HT1080 (cell line): ENCODE results near the gene ZER1. TPM values are rescaled to one million over a fixed set of nuclear protein-coding genes. Genes with fewer than 3 reads are reported as not detected.
"Not testable (repeated sequence)": the region's sequence is repeated elsewhere in the genome, so short reads cannot be mapped to it uniquely, and the experiment has no call there.

Source experiments
- DNase-seq: peaks from one replicate; pipeline ENCODE4 v3.0.0-alpha.2; 2015; ENCODE audit warnings: low read depth
- small RNA-seq: library from RNA; depleted of rRNA; stranded (forward); fragments of <200 nt; gene quantifications from one replicate; pipeline ENCODE3, GENCODE V24; 2014
- total RNA-seq: library from RNA; depleted of rRNA; stranded (reverse); fragments of >200 nt; shearing (Covaris generic); gene quantifications from 2 replicates; pipeline ENCODE4 v1.2.3, GENCODE V29; 2014; rRNA removed

Gene ZER1
- total RNA-seq, 1 experiment from 2014 or later: 12.3 TPM

DNA sequence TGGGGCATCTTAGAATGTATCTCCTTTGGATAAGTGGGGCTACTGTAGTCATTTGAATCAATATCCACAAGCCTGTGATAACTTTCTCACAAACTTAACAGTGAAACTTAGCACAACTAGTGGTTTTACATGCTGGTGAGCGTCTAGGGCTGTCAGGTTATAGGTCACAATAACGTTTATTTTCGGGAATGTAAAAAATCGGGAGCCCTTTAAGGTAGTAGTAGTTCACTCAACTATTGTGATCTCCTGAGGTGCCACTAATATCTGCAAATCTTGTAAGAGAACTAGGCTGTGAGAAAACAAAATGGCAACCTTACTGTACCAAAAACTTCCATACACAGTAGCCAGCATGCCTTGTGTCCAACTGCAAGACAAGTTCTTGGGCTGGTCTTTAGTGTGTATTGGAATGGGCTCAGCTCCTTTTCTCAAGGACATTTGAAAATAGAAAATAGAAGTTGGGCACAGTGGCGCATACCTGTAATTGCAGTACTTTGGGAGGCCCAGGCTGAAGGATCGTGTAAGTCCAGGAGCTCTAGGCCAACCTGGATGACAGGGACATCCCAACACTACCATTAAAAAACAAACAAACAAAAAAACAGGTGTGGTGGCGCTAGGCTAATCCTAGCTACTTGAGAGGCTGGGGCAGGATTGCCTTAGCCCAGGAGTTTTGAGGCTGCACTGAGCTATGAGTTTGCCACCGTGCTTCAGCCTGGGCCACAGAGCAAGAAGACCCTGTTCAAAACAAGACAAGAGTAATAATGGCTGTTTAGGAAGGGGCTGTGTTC, 74.6 kb downstream of the ZER1 start:
- no peak for DNase-seq

DNA sequence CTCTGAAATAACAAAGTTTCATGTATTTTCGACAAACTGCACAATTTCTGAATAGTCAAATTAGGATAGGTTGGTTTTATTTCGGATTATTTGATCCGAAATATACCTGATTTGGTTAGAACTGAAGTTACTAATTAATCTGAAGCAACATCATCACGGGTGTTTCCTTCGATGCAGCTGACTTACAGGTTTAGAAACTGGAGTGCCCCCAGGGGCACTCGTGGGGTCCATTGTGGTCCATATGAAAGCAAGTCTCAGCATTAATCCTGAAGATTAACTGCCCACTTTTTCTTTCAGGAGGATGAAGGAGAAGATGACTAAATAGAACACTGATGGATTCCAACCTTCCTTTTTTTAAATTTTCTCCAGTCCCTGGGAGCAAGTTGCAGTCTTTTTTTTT, 77.4 kb downstream of the ZER1 start:
- no peak for DNase-seq

DNA sequence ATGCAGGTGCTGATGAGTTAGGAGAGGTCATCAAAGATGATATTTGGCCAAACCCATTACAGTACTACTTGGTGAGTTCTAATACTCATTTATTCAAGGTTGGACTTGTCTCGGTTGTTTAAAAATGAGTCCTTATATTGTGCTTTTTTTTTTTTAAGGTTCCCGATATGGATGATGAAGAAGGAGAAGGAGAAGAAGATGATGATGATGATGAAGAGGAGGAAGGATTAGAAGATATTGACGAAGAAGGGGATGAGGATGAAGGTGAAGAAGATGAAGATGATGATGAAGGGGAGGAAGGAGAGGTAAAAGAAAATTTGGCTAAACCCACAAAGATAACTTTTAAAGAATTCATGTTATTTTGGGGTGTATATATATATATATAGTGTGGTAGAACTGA, 78.0 kb downstream of the ZER1 start:
- not testable (repeated sequence) for DNase-seq

DNA sequence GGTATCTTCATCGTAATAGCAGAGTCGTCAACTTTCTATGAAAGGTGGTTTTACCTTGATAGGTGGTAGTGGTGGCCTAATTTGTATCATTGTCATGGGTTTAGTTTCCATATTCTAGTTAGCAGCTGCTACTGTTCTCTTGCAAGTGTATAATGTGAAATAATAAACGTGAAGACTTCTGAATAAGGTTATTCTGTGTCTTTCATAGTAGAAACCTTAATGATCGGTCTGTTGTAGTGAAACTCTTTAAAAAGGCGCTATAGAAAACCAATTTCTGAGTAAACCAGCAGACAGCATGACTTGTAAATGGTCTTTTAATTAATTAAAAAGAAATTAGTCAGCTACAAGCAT, 81.1 kb downstream of the ZER1 start:
- DNase-seq: no peak

DNA sequence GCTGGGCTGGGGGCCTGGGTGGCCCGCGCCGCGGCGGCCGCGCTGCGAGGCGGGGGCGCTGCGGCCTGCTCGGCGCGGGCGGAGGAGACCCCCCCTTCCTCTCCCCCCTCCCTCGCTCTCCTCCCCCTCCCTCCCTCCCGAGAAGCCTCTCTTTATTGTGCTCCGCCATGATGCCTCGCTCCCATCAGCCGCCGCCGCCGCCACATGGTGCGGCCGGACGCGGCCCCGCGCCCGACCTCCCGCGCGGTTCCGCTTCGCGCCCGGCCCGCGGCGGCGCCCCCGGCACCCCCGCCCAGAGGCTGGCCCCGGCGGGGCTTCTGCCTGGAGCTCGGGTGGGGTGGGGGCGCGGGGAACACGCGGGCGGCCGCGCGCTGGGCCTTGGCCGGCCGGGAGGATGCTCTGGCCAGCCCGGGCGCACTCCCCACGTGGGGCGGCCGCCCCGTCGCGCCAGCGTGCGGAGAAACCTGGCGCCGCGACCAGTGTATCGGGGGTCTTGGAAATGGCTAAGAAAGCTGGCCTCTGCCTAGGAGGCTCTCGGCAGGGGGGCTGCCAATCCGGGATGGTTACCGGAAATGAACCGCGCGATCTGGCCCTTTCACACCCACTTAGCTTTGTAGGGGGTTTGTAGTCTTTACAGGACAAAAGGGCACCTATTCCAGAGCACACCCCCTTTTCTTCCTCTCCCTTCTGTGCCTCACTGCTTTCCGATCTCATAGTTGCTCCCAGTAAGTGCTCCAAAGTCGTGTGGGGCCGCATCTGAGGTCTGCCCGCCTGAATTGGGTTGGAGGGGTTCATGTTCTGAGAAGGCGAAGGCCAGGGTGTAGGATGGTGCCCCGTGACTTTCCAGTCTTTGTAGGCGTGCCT, 81.7 kb downstream of the ZER1 start:
- peak; percentile 33 for DNase-seq

DNA sequence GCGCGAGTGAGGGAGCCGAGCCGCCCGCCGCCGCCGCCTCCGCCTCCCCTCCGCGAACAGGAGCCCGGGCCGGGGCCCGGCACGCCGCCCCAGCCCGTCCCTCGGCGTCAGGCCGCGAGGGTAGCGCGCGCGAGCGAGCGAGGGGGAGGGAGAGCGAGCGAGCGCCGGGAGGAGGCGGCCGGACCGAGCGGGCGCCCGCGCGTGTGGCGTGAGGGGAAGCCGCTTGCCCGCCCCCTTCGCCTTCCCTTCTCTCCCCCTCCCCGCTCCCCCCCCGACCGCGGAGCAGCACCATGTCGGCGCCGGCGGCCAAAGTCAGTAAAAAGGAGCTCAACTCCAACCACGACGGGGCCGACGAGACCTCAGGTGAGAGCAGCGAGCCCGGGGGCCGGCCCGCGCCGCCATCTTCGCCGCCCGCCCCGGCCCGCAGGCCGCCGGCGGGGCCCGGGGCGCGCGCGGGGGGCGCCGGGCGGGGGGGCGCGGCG, 82.4 kb downstream of the ZER1 start:
- no peak for DNase-seq

DNA sequence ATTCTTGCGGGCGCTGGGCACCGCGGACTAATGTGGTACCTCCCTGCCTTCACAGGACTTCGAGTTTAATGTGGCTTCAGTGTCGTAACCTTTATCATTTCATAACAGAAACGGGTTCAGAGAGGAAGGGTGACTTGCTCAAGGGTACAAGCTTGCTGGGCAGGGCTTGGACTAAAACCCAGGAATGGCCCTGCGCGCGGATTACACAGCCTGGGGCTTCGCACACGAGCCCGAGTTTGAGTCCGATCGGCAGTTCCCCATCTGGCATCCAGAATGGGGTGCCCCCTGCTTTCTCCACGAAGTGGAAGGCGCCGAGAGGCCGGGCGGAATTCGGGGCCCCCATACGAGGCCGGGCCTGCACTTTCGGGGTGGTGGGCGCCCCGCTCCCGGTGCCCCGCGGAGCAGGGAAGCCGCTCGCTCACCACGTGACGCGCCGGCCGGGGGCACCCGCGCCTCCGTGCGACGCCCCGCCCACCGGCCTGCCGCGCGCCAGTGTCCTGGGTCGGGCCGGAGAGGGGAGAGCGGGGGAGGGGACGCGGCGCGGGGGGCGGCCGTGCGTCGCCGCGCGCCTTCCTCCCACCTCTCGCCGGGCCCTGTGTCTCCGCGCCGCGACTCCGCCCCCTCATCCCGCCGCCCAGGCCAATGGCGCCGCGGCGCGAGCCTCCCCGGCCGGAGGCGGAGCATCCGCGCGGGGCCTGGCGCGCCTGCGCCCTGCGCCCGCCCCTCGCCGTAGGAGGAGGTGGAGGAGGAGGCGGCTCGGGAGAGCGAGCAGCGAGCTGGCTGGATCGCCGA, 83.0 kb downstream of the ZER1 start, which contains the start of gene SET:
TSS of gene SET (plus strand) at position 722 of the 792 bp plus-strand sequence. CDS start 361 bp downstream, outside the sequence.
- peak; percentile 84 for DNase-seq

DNA sequence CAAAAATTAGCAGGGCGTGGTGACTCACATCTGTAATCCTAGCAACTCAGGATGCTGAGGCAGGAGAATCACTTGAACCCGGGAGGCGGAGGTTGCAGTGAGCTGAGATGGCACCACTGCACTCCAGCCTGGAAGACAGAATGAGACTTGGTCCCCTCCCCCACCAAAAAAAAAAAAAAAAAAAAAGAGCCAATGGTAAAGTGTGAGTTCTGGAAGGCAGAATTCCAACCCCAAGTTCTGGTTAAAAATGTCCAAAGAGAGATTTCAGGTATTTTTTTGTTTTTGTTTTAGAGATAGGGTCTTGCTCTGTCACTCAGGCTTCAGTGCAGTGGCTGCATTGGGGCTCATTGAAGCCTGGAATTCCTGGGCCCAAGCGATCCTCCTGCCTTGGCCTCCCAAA, 84.3 kb downstream of the ZER1 start:
- DNase-seq: no peak

DNA sequence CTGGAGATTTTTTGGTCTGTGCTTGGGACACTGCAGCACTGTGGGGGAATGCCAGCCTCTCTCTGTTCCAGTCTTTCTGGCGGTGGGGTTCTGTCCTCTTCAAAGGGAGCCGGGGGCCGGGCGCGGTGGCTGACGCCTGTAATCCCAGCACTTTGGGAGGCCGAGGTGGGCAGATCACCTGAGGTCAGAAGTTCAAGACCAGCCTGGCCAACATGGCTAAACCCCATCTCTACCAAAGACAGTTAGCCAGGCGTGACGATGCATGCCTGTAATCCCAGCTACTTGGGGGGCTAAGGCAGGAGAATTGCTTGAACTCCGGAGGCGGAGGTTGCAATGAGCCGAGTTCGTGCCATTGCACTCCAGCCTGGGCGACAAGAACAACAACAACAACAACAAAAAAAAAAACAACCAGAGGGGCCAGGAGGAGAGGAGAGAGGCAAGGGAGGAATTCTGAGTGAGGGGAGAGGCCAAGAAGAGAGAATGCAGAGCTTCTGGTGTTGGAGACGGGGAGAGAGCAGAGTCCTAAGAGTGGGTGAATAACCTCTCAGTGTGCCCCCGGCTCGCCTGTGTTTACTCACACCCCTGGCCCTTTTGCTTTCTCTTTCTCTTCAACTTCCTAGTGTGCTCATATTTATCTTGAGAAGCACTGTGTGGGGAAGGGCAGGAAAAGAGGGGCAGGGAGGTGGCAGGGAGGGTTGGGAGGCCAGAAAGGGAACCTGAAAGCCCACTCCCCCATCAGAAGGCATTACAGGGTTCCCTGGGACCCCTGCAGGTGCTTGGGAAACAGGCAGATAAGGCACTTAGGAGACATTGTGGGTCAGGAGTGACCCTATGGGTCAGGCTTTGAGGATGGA, 85.9 kb downstream of the ZER1 start:
- no peak for DNase-seq

DNA sequence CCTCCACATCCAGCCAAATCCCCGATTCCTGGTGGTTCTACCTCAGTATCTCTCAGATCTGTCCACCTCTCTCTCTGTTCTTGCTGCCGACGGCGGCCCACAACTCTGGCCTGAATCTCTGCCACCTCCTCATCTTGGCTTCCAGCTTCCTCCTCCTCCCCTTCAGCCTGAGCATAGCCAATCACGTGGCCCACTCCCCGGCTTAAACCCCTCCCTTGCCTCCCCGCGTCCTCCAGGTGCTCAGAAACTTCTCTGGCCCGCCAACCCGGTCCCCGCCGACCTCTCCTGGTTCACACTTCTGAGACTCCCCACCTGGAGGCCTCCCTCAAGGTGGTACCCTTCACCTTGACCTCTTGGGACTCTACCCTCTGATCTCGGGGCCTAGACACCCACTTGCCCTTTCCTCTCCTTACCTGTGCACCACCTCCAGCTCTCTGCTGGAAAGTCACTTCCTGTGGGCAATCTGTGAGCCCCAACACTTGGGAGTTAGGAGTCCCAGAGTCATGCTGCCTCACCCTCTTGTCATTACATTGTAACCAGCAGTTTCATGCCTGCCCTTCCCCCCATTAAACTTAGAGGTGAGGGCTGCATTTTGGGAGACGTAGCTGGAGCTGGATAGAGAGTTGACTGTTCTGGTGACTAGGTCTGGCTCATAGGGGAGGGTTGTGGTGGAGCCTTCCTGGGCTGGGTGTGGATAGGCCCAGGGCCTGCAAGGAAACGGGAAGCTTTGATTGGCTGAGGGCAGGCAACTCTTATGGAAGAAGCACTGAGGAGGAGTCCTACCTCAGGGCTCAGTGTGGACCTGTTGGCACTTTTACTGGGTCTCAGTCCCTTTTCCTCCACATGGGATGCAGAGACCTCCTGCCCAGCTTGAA, 87.2 kb downstream of the ZER1 start:
- peak; percentile 91 for DNase-seq

DNA sequence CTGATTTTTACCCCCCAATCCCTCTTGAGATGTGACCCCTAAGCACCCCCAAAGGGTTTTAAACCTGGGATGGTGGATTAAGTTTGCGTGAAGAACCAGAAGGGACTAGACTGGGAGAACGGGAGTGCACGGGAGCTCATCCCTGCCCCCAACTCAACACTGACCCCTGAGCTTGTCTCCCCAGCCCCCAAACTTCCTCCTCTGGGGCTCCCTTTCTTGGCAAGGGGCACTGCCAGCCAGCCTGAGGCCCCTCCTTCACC, 87.7 kb downstream of the ZER1 start:
- no peak for DNase-seq

DNA sequence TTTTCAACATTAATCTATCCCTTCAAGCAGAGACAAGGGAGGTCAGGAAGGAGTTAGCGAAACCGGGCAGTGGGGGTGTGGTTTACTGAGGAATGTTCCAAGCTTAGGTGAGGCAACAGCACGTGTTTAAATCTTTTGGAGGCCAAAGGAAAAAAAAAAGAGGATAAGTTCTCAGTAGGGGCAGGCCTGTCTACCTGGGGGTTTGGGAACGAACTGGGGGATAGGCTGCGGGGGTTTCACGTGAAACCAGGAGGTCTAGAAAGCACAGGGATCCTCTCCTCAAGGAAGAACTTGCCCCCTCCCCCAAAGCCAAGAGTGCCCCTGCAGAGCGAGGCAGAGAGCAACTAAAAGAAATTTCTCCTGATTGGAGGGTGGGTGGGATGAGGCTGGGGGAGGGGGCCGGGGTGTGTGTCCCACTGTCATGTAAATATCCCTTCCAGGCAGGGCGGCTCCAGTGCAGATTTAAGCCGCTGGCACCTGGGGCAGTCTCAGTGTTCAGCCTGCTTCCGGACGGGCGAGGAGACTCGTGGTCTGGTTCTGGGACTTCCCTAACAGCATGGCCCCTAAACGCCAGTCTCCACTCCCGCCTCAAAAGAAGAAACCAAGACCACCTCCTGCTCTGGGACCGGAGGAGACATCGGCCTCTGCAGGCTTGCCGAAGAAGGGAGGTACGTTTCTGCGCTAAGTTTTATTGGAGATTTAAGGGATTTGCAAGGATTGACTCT, 88.2 kb downstream of the ZER1 start:
- peak; percentile 29 for DNase-seq

Small RNA genes lying within 50 kb of the gene (small RNA-seq; reads per million reads assigned to genes)
- not detected for gene RF00017
- not detected for gene RN7SL560P

Other genes starting within 250 kb of the ZER1 start
- gene SPTAN1, start 219.3 kb downstream of the ZER1 start, total RNA-seq: 177 and 204 TPM in 2 replicates
- gene DYNC2I2, start 115.1 kb downstream of the ZER1 start, total RNA-seq: 134 and 149 TPM in 2 replicates
- 595 and 720 TPM in 2 replicates for gene SET, start 82.7 kb downstream of the ZER1 start, total RNA-seq
- gene PKN3, start 69.4 kb downstream of the ZER1 start, total RNA-seq: 4.8 TPM in 2 replicates
- 61.1 and 88.3 TPM in 2 replicates for gene ZDHHC12, start 47.8 kb downstream of the ZER1 start, total RNA-seq
- 19.2 and 23.9 TPM in 2 replicates for gene TBC1D13, start 15.3 kb upstream of the ZER1 start, total RNA-seq
- gene ENDOG, start 46.6 kb upstream of the ZER1 start, total RNA-seq: 22.0 and 29.3 TPM in 2 replicates
- gene SPOUT1, start 57.9 kb upstream of the ZER1 start, total RNA-seq: 32.2 and 36.0 TPM in 2 replicates
- 7.7 and 8.6 TPM in 2 replicates for gene KYAT1, start 110.0 kb upstream of the ZER1 start, total RNA-seq
- gene LRRC8A, start 110.2 kb upstream of the ZER1 start, total RNA-seq: 65.0 and 71.5 TPM in 2 replicates
- gene PHYHD1, start 149.1 kb upstream of the ZER1 start, total RNA-seq: 0.16 TPM in 1 of 2 replicates, not detected in the other
- 23.4 and 29.1 TPM in 2 replicates for gene DOLK, start 175.7 kb upstream of the ZER1 start, total RNA-seq
- 51.8 and 63.6 TPM in 2 replicates for gene NUP188, start 175.8 kb upstream of the ZER1 start, total RNA-seq